22Rv1 (cell line): Measurements from ENCODE around the gene OR10A6.

Experiments used
- H3K27ac ChIP-seq: fragments of 450-650 bp; 2 replicates; pipeline ENCODE4 v1.5.1; 2017
- ZFX ChIP-seq: fragments of 450-650 bp; IDR thresholded peaks from 2 replicates; pipeline ENCODE4 v1.6.1; 2017; ENCODE audit warnings: antibody characterized with exemption, borderline replicate concordance
- TF ChIP-seq, protein P1 (sequence below): fragments of 450-650 bp; IDR thresholded peaks from 2 replicates; pipeline ENCODE4 v1.5.1; 2017; ENCODE audit warnings: mild to moderate bottlenecking

Gene OR10A6

DNA sequence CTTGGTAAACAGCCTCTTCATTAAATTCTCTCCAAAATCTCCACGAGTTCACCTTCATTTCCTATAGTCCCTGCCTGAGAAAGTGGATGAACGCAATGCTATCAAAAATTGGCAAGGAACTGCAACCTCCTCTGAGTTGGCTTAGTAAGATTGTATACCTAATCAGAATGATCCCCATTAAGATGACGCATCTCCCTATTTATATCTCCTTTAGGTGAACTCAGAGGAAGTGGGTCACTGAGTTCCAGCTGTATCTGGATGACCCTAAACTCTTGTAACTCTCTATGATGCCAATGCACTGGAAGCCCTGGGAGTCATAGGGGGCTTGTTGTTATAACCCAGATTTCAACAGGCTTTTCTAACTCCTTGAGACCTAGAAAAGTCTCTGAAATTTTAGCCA is 48.2 kb downstream of the OR10A6 start:
- no peak overlapping the region for H3K27ac ChIP-seq
- TF ChIP-seq ZFX, result no peak
- TF ChIP-seq, protein P1, sequence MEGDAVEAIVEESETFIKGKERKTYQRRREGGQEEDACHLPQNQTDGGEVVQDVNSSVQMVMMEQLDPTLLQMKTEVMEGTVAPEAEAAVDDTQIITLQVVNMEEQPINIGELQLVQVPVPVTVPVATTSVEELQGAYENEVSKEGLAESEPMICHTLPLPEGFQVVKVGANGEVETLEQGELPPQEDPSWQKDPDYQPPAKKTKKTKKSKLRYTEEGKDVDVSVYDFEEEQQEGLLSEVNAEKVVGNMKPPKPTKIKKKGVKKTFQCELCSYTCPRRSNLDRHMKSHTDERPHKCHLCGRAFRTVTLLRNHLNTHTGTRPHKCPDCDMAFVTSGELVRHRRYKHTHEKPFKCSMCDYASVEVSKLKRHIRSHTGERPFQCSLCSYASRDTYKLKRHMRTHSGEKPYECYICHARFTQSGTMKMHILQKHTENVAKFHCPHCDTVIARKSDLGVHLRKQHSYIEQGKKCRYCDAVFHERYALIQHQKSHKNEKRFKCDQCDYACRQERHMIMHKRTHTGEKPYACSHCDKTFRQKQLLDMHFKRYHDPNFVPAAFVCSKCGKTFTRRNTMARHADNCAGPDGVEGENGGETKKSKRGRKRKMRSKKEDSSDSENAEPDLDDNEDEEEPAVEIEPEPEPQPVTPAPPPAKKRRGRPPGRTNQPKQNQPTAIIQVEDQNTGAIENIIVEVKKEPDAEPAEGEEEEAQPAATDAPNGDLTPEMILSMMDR, result no peak
